Endometrial microvascular endothelial cells (primary cell): ENCODE data around the gene TNS4. TPM values are rescaled to one million over a fixed set of nuclear protein-coding genes. Genes with fewer than 3 reads are reported as not detected.

Source experiments
- in situ Hi-C: cut with HindIII; loops from 2 replicates; pipeline ENCODE4 v1.10.0; 2017; ENCODE audit warnings: low sequenced_read_pairs, low pct_unique_long_range_greater_than_20kb; ENCODE audit errors: inconsistent ontology term
- total RNA-seq: library from RNA; depleted of rRNA; stranded (reverse); fragments of >200 nt; gene quantifications from one replicate; pipeline ENCODE4 v1.2.3, GENCODE V29; 2015; ENCODE audit errors: inconsistent ontology term

Gene TNS4
- total RNA-seq, 1 donor from 2014 or later = not detected

DNA sequence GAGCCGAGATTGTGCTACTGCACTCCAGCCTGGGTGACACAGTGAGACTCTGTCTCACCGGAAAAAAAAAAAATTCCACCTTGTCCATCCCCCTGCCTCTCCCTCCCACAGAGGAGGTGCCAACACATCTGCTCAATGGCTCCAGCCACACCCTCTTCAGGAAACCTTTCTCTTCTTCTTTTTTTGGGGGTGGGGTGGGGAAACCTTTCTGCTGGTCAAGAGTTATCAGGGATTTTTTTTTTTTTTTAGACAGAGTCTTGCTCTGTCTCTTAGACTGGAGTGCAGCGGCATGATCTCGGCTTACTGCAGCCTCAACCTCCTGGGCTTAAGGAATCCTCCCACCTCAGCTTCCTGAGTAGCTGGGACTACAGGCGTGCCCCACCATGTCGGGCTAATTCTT is 18.7 kb downstream of the TNS4 start:
- in situ Hi-C loops = no loop called here

DNA sequence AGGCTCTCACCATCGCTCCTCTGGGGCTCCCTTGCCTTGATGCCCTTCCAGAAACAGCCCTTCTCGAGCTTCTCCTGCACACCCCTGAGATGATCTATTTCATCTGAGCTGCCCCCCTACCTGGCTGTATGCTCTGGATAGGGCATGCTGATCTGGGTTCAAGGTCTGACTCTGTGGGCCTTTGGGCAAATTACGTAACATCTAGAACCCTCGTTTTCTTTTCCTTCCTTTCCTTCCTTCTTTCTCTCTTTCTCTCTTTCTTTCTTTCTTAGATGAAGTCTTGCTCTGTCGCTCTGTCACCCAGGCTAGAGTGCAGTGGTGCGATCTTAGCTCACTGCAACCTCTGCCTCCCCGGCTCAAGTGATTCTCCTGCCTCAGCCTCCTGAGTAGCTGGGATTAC is 20.3 kb downstream of the TNS4 start:
- in situ Hi-C loops = no loop called here

DNA sequence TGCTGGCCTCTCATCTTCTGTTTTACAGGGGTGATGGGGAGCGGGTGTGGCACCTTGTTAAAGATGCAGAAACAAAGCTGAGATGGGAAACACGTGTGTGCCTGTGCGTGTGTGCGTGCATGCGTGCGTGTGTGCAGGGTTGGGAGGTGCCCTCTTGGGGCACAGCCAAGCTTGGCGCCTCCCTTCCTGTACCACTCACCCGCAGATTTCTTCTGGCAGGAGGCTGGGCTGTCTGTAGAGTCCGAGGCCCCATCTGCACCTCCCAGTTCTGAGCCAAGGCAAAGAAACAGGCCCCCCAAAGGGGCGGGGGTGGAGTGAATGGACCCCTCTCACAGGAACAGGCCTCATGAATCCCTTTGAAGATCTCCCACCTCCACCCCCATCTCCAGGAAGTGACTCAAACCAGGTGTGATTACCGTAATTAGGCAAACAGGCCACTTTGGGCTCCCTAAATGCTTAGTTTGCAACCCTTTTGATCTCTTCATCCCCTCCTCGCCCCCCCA is 20.9 kb downstream of the TNS4 start:
- in situ Hi-C loops = no loop called here

DNA sequence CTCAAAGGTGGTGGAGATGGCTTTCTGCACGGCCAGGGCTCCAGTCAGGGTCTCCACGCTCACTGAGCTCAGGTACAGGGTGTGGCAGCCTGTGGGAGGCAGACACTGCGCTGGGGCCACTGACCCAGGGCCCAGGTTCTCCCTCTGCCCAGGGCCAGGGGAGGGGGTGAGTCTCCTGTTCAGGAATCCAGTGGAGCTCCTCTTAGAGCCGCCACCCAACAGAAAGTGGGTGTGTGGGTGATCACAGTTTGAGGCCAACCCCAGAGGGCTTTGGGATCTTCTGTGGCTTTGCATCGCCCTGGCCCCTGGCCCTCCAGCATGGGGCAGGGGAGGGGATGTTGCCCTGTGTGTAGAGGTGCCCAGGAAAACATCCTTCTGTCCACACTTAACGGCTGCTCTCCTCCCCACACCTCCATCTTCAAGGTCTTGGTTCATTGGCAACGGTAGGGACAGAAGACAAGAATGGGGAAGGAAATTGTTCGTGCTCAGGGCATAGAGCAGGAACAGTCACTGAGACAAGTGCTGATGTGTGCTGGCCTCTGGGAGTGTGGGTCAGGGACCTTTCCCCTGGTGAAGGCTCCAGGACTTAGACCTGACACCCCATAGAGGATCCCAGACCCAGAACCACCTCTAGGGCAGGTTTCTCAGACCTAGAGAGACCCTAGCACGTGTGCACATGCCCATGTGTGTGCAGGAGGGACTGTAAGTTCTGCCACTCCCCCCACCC is 21.5 kb downstream of the TNS4 start:
- in situ Hi-C loops = no loop called here

DNA sequence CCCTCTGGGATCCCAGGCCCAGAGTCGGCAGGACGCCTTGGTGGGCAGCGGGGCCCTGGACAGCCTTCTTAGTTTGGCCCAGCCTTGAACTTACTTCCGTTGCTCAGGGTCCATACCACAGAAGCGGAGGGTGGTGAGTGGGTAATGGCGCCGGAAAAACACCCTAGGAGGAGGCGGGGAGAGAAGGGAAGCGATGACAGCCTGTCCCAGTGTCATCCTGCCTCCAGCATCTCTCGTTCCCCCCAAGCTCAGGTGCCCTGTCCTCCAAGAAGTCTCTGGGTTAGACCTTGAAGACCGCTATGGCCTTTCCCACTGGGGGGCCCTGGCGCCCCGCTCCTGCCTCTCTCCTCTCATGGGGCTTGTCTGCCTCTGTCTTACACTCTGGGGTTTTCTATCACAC is 22.9 kb downstream of the TNS4 start:
- in situ Hi-C loops = no loop called here

DNA sequence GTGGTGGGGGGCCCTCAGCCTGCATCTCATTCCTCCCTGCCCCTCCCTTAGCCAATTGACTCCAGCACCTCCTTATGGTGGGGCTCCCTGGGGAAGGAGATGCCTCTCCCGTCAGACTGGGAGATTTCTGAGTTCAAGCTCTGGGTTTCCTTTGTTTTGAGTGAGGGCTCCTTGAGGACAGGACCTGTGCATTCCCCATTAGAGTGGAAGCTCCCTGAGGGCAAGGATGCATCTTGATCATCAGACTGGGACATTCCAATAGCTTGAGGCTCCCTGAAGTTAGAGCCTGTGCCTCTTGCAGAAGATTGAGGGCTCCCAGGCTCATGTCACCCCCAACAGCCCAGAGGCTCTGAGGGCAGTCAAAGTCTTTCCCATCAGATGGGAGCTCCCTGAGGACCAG is 23.6 kb downstream of the TNS4 start:
- in situ Hi-C loops = no loop called here

DNA sequence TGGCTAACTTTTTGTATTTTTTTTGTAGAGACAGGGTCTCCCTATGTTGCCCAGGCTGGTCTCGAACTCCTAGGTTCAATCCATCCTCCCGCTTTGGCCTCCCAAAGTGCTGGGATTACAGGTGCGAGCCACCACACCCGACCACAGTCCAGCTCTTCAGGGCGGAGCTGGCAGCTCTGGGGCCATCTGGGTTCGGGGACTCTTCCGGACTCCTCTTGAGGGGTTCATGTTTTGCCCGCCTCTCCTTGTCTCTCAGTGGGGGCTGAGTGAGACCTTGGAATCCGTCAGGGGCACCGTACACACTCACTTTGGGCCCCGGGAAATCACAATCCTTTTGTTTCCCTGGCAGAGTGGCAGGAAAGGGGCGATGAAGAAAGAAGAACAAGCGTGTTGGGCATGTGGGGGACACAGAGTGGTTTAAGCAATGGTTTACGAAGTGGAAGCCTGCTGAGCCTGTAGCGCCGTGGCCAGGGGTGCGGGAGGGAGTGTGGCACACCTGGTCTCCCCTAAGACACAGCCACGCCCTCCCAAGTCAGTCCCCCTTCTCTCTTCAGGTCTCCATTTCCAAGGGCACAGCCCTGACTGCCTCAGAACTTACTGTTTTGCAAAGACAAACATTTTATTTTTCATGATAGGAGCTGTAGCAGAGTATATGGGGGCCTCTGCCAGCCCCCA is 26.1 kb downstream of the TNS4 start:
- in situ Hi-C loops = no loop called here

DNA sequence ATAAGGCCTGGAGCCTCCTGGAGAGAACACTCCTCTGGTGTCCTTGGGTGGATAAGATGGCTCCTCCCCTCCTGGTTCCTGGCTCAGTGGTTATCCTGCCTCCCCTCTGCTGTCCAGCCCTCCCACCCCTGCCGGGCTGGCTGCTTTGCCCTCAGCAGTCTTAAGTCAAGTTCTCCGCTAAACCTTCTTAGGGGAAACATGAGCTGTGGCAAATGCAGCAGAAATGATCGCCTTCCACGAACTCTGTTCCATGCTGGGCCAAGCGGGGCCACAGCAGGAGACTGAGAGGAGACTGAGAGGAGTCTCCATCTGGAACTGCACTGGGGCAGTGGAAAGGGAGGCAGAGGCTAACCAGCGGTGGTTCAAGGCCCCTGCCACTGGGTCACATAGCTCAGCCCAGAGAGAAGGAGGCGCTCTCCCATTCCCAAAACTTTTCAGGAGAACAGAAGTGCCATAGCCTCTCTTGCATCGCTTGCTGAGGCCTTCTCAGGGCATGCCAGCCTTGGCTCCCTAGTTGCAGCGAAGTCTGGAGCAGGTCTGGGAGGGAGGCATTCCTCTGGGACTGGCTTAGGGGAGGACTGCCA is 26.9 kb downstream of the TNS4 start:
- in situ Hi-C loops = no loop called here

DNA sequence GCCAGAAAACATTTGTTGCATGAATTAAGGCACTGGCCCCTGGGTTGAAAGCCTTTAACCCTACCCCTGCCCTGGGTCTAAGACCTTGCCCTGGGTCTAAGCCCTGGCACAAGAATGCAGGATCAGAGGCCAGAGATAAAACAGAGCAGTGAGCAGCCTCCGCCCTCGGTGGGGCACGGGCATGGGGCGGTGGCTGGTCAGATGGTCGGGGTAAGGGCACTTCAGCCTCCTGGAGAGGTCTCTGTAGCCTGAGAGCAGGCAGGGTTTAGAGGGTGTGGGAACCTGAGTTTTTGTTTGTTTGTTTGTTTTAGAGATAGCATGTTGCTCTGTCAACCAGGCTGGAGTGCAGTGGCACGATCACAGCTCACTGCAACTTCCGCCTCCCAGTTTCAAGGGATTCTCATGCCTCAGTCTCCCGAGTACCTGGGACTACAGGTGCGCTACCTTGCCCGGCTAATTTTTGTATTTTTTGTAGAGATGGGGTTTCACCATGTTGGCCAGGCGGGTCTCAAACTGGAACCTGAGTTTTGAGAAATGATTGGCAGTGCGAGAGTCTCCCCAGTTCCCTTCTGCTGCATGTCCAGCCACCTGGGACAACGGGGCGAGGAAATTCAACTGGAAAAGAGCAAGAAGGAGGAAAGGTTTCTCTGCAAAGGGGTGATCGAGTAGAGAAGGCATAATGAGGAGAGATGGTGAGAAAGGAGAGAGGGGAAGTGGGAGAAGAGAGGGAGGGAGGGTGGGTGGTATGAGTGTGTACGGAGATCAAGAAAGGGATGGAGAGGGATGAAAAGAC is 27.7 kb downstream of the TNS4 start:
- in situ Hi-C loops = no loop called here

DNA sequence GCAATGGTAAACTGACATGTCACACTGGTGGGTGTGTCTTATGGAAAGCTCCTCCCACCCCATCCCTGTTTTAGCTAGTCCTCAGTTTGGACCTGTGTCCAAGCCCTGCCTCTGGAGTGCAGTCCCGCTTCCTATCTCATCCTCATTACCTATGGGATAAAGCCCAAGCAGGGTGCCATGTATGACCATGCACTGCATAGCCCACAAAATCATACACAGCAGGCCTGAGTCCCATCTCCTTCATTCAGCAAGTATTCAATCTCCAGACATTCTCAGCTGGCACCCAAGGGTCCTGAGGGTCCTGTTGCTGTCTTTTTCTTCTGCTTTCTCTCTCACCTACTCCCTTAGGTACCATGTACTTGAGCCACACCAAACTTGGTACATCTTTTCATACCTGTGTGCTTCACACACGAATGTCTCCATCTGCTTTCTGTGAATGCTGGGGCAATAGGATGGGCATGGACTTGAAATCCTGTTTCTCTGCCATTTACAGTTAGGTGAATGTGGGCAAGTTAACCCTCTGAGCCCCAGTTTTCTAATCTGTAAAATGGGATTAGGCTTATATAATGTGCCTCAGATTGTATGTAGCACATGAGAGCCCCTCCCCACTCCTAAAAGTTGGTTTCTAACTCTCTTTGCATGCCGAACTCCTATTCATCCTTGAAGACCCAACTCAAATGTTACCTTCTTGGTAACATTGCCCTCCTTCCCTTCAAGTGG is 28.5 kb downstream of the TNS4 start:
- in situ Hi-C loops = no loop called here

DNA sequence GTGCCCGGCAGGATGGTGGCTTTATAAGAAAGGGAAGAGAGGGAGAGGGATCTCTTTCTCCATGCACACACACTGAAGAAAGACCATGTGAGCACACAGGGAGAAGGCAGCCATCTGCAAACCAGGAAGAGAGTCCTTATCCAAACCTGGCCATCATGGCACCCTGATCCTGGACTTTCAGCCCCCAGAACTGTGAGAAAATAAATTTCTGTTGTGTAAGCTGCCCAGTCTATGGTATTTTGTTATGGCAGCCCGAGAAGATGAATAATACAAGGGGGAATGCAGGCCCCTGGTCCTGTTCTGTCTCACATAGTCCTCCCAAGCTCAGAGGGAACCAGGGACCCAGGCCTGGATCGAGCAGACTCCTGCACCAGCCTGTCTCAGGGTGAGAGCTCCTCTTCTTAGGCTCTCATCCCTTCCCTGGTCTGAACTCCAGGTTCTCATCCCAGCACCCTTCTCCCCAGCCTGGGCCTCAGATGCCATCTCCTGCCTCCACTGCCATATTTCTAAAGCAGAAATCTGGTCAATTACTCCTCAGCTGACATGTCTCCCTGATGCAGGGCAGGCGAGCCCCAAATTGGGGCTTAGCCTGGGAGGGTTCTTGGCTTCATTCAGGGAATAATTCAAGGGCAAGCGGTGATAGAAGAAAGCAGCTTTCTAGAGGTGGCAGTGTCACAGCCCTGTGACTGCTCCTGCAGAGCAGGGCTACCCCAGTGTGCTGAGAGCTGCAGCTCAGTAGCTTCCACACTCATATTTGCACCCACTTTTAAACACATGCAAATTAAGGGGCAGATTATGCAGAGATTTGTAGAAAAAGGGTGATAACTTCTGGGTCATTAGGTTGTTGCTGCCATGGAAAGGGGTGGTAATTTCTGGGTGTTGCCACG is 29.3 kb downstream of the TNS4 start:
- in situ Hi-C loops = no loop called here

DNA sequence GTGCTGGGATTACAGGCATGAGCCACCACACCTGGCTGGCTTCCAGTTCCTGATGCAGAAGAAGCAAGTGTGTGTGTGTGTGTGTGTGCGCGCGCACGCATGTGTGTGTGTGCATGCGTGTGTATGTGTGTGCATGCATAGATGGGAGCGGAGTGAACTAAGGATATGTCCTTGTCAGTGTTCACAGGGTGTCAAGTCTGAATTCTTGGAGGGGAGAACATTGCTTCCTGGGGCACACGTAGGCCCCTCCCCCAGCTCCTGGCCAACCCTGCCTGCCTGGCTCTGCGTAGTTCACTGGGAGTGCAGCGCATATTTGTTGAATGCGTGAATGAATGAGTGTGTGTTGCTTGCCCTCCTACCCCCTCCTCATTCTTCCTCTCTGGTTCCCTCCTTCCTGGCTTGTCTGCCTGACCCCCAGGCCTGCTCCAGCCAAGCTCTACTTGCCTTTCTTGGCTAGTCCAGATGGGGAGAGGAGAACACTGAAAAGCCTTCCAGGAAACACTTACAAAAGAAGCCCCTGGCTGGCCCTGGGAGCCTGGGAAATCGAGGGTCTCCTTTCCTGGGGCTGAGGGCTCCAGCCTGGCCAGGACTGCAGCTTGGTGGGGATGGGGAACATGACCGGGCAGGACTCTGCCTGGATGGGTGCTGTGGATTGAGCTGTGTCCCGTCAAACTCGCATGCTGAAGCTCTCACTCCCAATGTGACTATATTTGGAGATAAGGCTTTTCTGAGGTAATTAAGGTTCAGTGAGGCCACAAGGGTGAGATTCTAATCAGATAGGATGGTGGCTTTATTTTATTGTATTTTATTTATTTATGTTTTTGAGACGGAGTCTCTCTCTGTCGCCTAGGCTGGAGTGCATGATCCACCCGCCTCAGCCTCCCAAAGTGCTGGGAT is 30.2 kb downstream of the TNS4 start:
- in situ Hi-C loops = no loop called here

DNA sequence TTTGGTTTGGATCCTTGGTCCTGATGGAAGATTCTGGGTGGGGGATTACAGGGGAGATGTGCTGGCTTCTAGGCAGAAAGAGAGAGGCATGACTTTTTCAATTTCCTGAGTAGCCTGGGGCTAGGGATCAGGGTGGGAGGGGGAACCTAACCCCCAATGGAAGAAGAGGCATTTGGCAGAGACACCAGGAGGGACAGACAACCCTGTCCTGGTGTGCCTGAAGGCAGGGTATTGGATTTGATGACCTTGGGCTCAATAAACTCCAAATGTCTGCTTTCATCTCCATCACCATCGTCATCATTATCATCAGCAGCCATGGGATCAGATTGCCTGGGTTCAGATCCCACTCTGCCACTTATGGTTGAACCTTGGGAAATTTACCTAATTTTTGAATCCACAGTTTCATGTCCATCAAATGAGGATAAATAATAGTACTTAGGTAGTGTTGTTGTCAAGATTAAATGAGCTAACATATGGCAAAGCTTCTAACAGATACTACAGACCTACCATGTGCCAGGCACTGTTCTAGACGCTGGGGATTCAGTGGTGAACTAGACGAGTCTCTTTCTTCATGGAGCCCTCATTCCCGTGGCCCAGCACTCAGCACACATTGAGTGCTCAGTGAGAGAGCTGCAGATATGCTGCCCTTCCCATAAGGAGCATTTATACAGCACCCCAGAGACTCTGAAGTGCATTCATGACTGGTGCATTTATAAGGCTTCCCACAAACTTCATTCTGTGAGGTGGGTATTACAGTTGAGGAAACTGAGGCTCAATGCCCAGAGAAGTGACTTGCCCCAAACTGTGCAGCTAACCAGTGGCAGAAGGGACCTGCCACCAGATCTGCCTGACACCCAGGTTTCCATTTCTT is 31.4 kb downstream of the TNS4 start:
- in situ Hi-C loops = no loop called here

DNA sequence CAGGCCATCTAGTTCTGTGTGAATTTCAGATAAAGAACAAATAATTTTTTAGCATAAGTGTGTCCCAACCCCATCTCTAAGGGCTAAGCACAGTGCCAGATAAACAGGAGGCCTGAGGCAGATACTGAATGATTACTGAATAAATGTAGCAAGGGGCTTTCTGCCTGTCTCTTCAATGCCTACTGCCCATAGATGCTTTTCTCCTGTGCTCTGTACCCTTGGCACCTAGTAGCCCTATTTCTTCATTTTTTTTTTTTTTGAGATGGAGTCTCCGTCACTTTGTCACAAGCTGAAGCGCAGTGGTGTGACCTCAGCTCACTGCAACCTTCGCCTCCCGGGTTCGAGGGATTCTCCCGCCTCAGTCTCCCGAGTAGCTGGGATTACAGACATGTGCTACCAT is 32.9 kb downstream of the TNS4 start:
- in situ Hi-C loops = no loop called here

DNA sequence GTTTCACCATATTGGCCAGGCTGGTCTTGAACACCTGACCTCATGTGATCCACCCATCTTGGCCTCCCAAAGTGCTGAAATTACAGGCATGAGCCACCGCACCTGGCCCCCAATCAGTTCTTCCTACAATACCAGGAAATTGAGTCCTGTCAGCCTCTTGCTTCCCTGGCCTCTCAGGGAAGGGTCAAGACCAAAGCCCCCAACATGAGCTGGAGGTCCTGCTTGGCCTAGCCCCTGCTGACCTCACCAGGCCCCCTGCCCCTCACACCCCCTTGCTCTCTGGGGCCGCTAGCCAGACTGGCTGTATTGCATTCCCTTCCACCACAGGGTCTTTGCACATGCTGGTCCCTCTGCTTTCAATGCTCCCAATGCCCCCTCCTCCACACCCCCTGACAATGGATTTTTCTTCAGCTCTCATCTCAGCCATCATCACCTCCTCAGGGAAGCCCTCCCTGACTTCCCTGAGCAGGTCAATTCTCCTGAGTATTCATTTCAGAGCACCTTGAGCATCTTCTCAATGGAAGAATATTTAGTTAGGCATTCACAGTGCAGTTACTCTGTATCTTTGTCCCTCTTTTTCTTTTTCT is 34.0 kb downstream of the TNS4 start:
- in situ Hi-C loops = no loop called here
